Measurements from ENCODE around the gene LDLRAD2. TPM values are rescaled to one million over a fixed set of nuclear protein-coding genes. Genes with fewer than 3 reads are reported as not detected.

The LDLRAD2 gene
- total RNA-seq, 3 donors from 2014 or later, result 0.33 TPM; not detected in 2

DNA sequence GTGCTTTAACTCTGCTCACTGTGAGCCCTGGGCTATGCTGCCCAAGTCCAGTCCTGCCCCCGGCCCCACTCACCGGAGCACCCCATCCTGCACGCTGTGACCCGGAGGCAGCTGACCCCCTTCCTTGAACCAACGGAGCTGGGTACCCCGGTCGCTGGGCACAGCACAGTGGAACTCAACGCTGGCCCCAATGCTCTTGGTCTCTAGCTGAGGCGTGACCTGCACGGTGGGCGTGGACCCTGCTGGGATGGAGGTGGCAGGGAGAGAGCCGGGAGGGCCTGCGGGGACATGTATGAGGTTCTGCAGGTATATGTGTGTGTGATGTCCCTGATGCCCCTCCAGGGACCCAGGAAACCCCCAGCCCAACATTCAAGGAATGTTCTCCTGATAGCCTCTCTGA is 24.7 kb downstream of the LDLRAD2 start:
- Histone ChIP-seq H3K36me3 (peaks cover 20% of the 10 kb centered on the region), H3K4me3 (no peak overlapping the region), H3K4me1 (no peaks in the 10 kb centered on the region), H3K27ac (no peak overlapping the region), H3K27me3 (no peaks in the 10 kb centered on the region), H3K9me3 (peaks cover 8 to 14% of the 10 kb centered on the region in 2 donors)
- DNase-seq (ENCODE audit: low spot score in 2 of 2), result no peak
- intact Hi-C loops (cut with DNase I; ENCODE audit: low total_unique reads), result no loop called here
- no peak for TF ChIP-seq POLR2A (IDR thresholded peaks at IDR 0.05)

- no peaks in the 10 kb centered on the region for H3K4me1 ChIP-seq
- no peak overlapping the region for H3K27ac ChIP-seq
- no peaks in the 10 kb centered on the region for H3K27me3 ChIP-seq
- intact Hi-C loops (cut with DNase I; ENCODE audit: low total_unique reads), result no loop called here
- no peak for DNase-seq (ENCODE audit: low spot score in 2 of 2)
- peaks cover 8 to 14% of the 10 kb centered on the region in 2 donors for H3K9me3 ChIP-seq
- H3K4me3 ChIP-seq, result no peak overlapping the region
- TF ChIP-seq POLR2A (IDR thresholded peaks at IDR 0.05) (no peak), POLR2AphosphoS5 (IDR thresholded peaks at IDR 0.05) (no peak), CTCF (IDR thresholded peaks at IDR 0.05) (no peak)
- peaks cover 20% of the 10 kb centered on the region for H3K36me3 ChIP-seq
Measured at GRCh38 chr1:21837476-21837875, 25.4 kb downstream of the LDLRAD2 start.

DNA sequence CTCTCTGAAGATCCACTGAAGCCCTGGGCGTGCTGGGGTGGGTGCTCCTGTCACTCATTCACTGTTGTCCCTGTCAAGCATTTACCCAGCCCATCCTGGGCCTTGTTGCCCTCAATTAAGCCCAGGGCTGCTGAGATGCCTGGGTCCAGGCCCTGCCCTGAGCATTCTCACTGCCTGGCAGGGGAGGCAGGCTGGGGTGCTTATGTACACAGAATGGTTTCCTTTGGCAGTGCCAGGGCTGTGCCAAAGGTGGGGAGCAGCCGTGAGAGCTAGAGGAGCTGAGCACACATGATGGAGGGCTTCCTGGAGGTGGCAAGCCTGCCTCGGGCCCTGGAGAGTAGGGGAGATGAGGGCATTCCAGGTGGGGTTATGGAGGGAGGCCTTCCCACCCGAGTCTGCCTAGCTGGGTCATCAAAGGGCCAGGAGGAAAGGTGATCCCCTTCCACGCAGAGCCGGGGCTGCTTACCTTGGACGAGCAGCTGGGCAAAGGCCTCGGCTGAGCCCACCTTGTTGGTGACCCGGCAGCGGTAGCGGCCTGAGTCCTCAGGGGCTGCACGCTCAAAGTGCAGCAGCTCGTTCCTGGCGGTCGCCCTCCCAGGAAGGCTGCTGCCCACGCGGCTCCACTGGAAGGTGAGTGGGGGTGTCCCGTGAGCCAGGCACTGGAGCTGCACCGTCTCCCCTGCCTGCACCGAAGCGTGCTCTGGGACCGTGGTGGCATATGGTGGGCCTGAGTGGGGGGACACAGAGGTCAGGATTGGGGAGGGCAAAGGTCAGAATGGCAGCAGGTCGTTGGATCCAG is 26.5 kb downstream of the LDLRAD2 start:
- Histone ChIP-seq H3K4me1 (no peaks in the 10 kb centered on the region), H3K27ac (no peak overlapping the region), H3K4me3 (no peak overlapping the region), H3K36me3 (peaks cover 17% of the 10 kb centered on the region), H3K9me3 (peaks cover 8 to 14% of the 10 kb centered on the region in 2 donors), H3K27me3 (no peaks in the 10 kb centered on the region)
- intact Hi-C loops (cut with DNase I; ENCODE audit: low total_unique reads), result no loop called here
- DNase-seq (ENCODE audit: low spot score in 2 of 2), result no peak
- TF ChIP-seq POLR2A (IDR thresholded peaks at IDR 0.05) (no peak), POLR2AphosphoS5 (IDR thresholded peaks at IDR 0.05) (no peak), CTCF (IDR thresholded peaks at IDR 0.05) (no peak)

DNA sequence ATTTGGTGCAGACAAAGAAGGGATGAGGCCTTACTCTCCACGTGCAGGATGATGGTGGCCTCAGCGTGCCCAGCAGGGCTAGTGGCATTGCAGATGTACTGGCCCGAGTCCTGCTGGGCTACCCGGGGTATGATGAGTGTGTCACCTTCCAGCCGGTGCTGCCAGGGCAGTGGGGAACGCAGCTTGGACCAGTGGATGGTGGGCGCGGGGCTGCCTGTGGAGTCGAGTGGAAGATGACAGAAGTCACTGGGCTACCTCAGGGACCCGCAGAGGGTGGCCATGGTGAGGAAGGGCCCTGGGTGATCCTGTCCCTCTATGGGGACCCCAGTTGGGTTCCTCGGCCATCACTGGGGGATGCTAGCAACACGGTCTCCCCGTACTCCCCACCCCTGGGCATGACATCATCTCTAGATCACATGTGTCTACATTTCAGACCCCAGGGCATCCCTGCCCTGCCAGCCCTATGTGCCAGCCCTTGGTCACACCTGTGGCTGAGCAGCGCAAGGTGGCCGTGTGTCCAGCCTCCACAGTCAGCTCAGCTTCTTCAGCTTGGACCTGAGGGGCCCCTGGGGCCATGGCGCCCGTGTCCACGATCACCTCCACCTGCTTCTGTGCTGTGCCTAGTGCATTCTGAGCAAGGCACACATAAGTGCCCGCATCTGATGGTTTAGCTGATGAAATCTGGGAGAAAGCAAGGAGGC is 27.4 kb downstream of the LDLRAD2 start:
- intact Hi-C loops (cut with DNase I; ENCODE audit: low total_unique reads), result no loop called here
- TF ChIP-seq CTCF (IDR thresholded peaks at IDR 0.05), result no peak
- no peak for TF ChIP-seq POLR2AphosphoS5 (IDR thresholded peaks at IDR 0.05)
- no peak for TF ChIP-seq POLR2A (IDR thresholded peaks at IDR 0.05)

DNA sequence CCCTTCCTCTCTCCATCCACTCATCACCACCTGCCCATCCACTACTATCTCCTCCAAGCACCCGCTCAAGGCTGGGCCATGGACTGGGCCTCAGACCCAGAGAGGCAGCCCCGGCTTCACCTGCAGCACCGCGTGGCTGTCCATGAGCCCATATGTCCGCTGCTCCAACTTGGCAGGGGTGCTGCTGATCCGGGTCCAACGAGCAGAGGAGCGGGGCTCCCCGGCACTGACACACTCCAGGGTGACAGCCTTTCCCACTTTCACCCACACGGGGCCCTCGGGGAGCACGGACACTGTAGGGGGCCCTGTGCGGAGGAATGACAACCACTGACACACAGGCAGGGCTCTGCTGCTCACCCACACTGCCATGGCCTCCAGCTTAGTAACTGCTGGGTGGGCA is 28.9 kb downstream of the LDLRAD2 start:
- Histone ChIP-seq H3K27me3 (no peaks in the 10 kb centered on the region), H3K4me1 (no peaks in the 10 kb centered on the region), H3K9me3 (no peaks in the 10 kb centered on the region), H3K27ac (no peak overlapping the region), H3K36me3 (no peaks in the 10 kb centered on the region), H3K4me3 (no peak overlapping the region)
- intact Hi-C loops (cut with DNase I; ENCODE audit: low total_unique reads), result no loop called here
- no peak for DNase-seq (ENCODE audit: low spot score in 2 of 2)
- TF ChIP-seq POLR2A (IDR thresholded peaks at IDR 0.05), result no peak
- no peak for TF ChIP-seq POLR2AphosphoS5 (IDR thresholded peaks at IDR 0.05)
- TF ChIP-seq CTCF (IDR thresholded peaks at IDR 0.05), result no peak

More for the DNA sequence above, 27.4 kb downstream of the LDLRAD2 start:
- no peak for DNase-seq (ENCODE audit: low spot score in 2 of 2)
- H3K9me3 ChIP-seq, result peaks cover 5 to 7% of the 10 kb centered on the region in 2 donors
- H3K27ac ChIP-seq, result no peak overlapping the region
- H3K4me3 ChIP-seq, result no peak overlapping the region
- no peaks in the 10 kb centered on the region for H3K27me3 ChIP-seq
- H3K36me3 ChIP-seq, result peaks cover 10% of the 10 kb centered on the region
- H3K4me1 ChIP-seq, result no peaks in the 10 kb centered on the region
